ENCODE data around the gene PELI2.

The PELI2 gene

DNA sequence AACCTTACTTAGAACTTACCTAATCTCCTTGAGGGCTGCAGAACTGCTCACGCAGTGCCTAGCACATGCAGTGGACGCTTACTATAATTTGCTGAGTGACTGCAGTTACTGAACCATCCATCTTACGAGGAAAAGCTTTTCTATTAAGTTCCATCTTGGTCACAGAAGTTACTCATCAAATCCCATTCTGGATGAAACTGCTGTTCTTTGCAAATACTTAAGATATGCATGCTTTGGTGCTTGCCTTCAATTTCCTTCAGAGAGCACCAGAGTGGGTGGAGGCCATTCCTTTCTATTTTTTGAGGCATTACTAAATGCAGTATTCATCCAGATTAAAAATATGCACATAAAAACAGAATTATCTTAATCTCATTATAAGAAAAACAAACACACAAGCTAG, 17.7 kb upstream of the PELI2 start:
- POLR2A ChIA-PET: no interaction called here
- TF ChIP-seq, protein P1, sequence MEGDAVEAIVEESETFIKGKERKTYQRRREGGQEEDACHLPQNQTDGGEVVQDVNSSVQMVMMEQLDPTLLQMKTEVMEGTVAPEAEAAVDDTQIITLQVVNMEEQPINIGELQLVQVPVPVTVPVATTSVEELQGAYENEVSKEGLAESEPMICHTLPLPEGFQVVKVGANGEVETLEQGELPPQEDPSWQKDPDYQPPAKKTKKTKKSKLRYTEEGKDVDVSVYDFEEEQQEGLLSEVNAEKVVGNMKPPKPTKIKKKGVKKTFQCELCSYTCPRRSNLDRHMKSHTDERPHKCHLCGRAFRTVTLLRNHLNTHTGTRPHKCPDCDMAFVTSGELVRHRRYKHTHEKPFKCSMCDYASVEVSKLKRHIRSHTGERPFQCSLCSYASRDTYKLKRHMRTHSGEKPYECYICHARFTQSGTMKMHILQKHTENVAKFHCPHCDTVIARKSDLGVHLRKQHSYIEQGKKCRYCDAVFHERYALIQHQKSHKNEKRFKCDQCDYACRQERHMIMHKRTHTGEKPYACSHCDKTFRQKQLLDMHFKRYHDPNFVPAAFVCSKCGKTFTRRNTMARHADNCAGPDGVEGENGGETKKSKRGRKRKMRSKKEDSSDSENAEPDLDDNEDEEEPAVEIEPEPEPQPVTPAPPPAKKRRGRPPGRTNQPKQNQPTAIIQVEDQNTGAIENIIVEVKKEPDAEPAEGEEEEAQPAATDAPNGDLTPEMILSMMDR (IDR thresholded peaks at IDR 0.05; ENCODE audit: control extremely low read depth, extremely low read depth, low read depth, missing control alignments): no peak
- CTCF ChIA-PET: interaction anchor here (1.5 kb wide), 1 partner anchor 13 kb away, joined by 4 read pairs; no protein-coding TSS in a partner anchor
- no peak for DNase-seq (ENCODE audit: extremely low spot score)

DNA sequence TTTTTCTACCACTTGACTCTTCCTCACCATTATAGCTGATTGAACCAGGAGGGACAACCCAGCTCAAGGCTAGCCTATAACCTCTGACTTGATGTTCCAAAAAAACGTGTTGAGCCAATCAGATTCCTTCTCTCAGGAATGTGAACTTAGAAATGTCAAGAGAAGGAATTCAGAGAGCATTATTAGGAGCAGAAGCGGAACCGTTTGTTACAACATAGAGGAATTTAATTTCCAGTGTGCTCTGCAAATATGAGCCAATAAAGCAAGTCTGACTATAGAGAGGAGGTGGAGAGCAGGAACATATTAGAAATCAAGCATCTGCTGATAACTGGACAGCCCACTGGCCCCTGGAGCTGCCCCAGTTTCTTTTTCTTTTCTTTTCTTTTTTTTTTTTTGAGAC, 15.3 kb upstream of the PELI2 start:
- ChIA-PET CTCF (no interaction called here), POLR2A (no interaction called here)
- DNase-seq (ENCODE audit: extremely low spot score): no peak
- TF ChIP-seq, protein P1 (IDR thresholded peaks at IDR 0.05; ENCODE audit: control extremely low read depth, extremely low read depth, low read depth, missing control alignments): no peak

DNA sequence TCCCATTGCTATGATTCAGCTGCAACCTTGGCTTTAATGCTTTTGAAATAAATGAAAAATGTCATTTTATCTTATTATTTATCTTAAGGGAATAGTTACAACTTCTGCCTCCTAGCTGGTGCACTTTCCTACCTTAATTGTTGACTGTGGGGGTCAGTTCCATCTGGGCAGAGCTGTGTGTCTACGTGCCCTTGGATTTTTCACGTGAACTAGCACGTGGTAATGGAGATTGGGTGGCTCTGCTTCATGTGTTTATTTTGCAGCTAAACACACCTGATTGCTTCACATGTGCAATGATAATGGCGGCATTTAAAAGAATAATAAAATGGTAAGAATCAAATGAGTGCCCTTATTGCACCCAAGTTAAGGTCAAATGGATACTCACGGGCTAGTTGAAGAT, 10.6 kb upstream of the PELI2 start:
- CTCF ChIA-PET: interaction anchor here (0.9 to 1.8 kb wide), 3 partner anchors 9 to 14 kb away, joined by 4 to 5 read pairs (median 4); partner anchors contain the start of gene PELI2
- POLR2A ChIA-PET: no interaction called here

DNA sequence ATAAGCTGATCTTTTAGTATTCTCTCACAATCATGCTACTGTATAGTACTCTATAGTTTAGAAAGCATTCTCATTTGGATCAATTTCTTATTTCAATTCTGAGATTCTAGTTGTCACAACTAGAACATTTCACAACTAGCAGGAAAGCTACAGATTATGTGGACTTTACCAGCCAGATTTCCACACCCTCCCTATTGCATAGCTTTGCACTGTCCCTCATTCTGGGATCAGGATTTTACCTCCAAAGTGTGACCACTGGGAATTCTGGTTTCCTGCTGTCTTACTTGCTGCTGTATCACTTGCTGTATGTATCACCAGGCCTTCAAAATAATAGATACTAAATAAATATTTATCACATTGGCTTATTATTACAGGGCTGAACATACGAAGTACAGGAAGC, 10.2 kb upstream of the PELI2 start:
- ChIA-PET CTCF (interaction anchor here (1.1 to 1.8 kb wide), 2 partner anchors 9 to 11 kb away, joined by 4 to 5 read pairs; partner anchors contain the start of gene PELI2), POLR2A (no interaction called here)
- TF ChIP-seq, protein P1 (IDR thresholded peaks at IDR 0.05; ENCODE audit: control extremely low read depth, extremely low read depth, low read depth, missing control alignments): no peak
- DNase-seq (ENCODE audit: extremely low spot score): no peak

More for the DNA sequence above, 10.6 kb upstream of the PELI2 start:
- TF ChIP-seq, protein P1 (IDR thresholded peaks at IDR 0.05; ENCODE audit: control extremely low read depth, extremely low read depth, low read depth, missing control alignments): no peak
- no peak for DNase-seq (ENCODE audit: extremely low spot score)

DNA sequence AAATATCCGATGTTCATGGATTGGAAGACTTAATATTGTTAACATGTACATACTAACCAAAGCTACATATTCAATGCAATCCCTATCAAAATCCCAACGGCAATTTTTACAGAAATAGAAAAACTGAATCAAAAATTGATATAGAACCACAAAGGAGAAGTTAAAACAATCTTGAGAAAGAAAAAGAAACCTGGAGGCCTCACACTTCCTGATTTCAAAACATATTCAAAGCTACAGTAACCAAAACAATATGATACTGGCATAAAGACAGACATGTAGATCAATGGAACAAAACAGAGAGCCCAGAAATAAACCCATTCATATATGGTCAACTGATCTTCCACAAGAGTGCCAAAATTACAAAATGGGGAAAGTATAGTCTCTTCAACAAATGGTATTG, 5.4 kb upstream of the PELI2 start:
- DNase-seq (ENCODE audit: extremely low spot score): no peak
- ChIA-PET POLR2A (no interaction called here), CTCF (no interaction called here)
- TF ChIP-seq, protein P1 (IDR thresholded peaks at IDR 0.05; ENCODE audit: control extremely low read depth, extremely low read depth, low read depth, missing control alignments): no peak

DNA sequence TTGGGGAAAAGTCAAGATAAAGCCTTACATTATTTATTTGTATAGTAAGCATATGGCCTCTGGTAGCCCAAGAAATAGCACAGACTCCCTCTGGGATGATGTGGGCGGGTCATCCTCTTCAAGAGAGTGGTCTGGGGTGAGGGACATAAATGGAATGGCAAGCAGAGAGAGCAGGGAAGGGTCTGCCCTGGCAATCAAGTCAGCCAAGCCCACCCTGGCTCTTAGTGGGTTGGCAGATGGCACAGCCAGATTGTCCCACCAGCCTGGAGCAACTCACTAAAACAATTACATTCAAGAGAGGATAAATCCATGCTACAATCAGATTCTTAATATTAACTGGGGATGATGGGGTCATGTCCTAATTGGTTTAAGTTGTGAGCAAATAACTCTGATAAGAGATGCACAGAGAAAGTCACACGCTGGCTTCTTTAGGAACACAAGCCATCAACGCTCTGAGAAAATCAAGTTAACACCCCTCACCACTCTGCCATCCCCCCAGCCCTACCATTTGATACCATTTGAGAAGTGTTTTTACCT, 2.8 kb upstream of the PELI2 start:
- CTCF ChIA-PET: no interaction called here
- no peak for DNase-seq (ENCODE audit: extremely low spot score)
- TF ChIP-seq, protein P1 (IDR thresholded peaks at IDR 0.05; ENCODE audit: control extremely low read depth, extremely low read depth, low read depth, missing control alignments): no peak
- POLR2A ChIA-PET: no interaction called here

Data from GM10248 (cell line).